Measurements from ENCODE around the gene CAMK1.

Gene CAMK1

DNA sequence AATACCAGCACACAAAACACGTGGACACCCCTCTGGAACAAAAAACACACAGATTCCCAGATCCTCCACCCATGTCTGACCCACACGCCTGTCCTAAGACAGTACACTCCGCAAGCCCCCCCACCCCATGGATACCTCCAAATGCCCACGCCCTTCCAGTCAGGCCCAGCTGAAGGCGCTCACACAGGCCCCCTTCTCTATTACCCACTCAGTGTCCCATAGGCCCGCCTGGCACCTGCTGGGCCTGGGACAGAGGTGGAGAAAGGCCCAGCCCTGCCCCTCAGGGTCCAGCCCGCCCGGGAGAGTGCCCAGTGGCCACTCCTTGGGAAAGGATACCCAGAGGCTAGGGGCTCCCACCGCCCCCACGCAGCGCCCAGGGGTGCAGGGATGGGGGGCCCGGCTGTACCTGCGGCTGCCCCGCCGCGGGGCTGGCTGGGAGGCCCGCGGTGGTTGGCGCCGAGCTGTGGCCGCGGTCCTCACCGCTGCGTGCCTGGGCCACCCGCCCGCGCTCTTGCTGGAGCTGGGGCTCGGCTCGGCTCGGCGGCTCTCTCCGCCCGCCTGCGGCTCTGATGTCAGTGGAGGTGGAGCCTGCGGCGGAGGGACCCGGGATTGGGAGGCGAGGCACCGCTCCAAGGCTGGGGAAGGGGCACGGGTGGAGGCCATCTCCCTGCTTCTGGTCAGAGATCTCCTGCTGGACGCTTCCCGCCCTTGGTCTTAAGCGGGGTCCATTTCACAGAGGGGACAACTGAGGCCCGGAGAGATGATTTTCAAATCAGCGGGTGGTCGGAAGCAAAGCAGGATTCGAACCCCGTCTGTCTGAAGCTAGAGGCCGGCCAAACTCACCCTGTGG, at the start of gene CAMK1:
TSS of gene CAMK1 (minus strand) at position 522 of the 850 bp plus-strand sequence. CDS start 2,198 bp downstream, outside the sequence.
- TF ChIP-seq CTCF (IDR thresholded peaks at IDR 0.05; ENCODE audit: insufficient read depth, missing control alignments), result no peak
- peak; percentile 73 for DNase-seq (ENCODE audit: insufficient read length, low spot score)
- no peak for FAIRE-seq

GRCh38 chr3:9818666-9819335, 49.1 kb upstream of the CAMK1 start:
- no peak for TF ChIP-seq CTCF (IDR thresholded peaks at IDR 0.05; ENCODE audit: insufficient read depth, missing control alignments)
- DNase-seq (ENCODE audit: insufficient read length, low spot score), result no peak
- no peak for FAIRE-seq

GRCh38 chr3:9817436-9817835, 47.7 kb upstream of the CAMK1 start:
- FAIRE-seq (no peak), DNase-seq (ENCODE audit: insufficient read length, low spot score) (no peak)

DNA sequence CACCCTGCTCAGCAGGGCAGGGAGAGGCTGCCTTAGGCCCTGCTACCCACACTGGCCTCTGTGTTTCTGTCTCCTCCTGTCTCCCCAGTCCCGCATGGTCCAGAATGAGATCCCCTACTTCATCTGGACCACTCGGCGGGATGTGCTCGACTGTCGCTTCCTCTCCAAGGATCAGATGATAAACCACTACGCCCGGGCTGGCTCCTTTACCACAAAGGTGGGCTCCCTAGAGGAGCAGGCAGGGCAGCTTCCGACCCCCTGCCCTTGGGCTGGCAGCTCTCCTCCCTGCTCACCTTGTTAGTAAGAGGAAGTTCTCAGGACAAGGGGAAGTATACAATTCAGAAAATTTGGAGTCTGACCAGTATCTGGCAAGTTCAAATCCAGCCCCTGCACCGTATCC, 46.2 kb upstream of the CAMK1 start:
- no peak for TF ChIP-seq CTCF (IDR thresholded peaks at IDR 0.05; ENCODE audit: insufficient read depth, missing control alignments)
- no peak for DNase-seq (ENCODE audit: insufficient read length, low spot score)
- FAIRE-seq, result no peak

More at GRCh38 chr3:9817436-9817835, 47.7 kb upstream of the CAMK1 start:
- no peak for TF ChIP-seq CTCF (IDR thresholded peaks at IDR 0.05; ENCODE audit: insufficient read depth, missing control alignments)

- FAIRE-seq (no peak), DNase-seq (ENCODE audit: insufficient read length, low spot score) (no peak)
- no peak for TF ChIP-seq CTCF (IDR thresholded peaks at IDR 0.05; ENCODE audit: insufficient read depth, missing control alignments)
Observed at GRCh38 chr3:9812870-9813483, 43.2 kb upstream of the CAMK1 start.

- FAIRE-seq (no peak), DNase-seq (ENCODE audit: insufficient read length, low spot score) (no peak)
- TF ChIP-seq CTCF (IDR thresholded peaks at IDR 0.05; ENCODE audit: insufficient read depth, missing control alignments), result no peak
Observed at GRCh38 chr3:9810846-9811245, 41.1 kb upstream of the CAMK1 start.

Measured in D721Med (cell line).